Limb (tissue), 2 donors: ENCODE data around the gene MACROH2A1.
A peak's percentile ranks its signal among the peaks of the same experiment; 100 is the strongest.

Source experiments
- DNase-seq, 2 donors: peaks; one replicate each; pipeline ENCODE4 v3.0.0-alpha.2; 2016; ENCODE audit errors: extremely low spot score in 2 of 2

Gene MACROH2A1

GRCh38 chr5:135398855-135399793, at the start of gene MACROH2A1:
Gene MACROH2A1 (minus strand): TSS chr5:135399231. CDS start chr5:135389093, 10,138 bp downstream.
- DNase-seq = peak; percentile 83 to 92

- no peak for DNase-seq
These were observed 49.2 kb upstream of the MACROH2A1 start for GRCh38 chr5:135448071-135448739.

GRCh38 chr5:135447298-135447929, 48.4 kb upstream of the MACROH2A1 start, which contains the start of gene DCANP1:
Gene DCANP1 (minus strand): TSS chr5:135447348. CDS start chr5:135447108, 240 bp downstream.
- no peak for DNase-seq

- peak in 1 of 2 donors; percentile 39 for DNase-seq
These were observed 47.6 kb upstream of the MACROH2A1 start for GRCh38 chr5:135446615-135447014.

- DNase-seq = peak in 1 of 2 donors; percentile 26
These were observed 47.2 kb upstream of the MACROH2A1 start for GRCh38 chr5:135446206-135446605.

- DNase-seq = peak in 1 of 2 donors; percentile 27
These were observed 46.4 kb upstream of the MACROH2A1 start for GRCh38 chr5:135445306-135445985.

- peak in 1 of 2 donors; percentile 23 for DNase-seq
These were observed 45.9 kb upstream of the MACROH2A1 start for GRCh38 chr5:135444881-135445280.

GRCh38 chr5:135444360-135444759, 45.3 kb upstream of the MACROH2A1 start:
- DNase-seq = peak in 1 of 2 donors; percentile 33

- peak in 1 of 2 donors; percentile 72 for DNase-seq
These were observed 44.3 kb upstream of the MACROH2A1 start for GRCh38 chr5:135443161-135443960.

GRCh38 chr5:135442431-135443160, 43.6 kb upstream of the MACROH2A1 start:
- DNase-seq = peak in 1 of 2 donors; percentile 49

GRCh38 chr5:135441919-135442318, 42.9 kb upstream of the MACROH2A1 start:
- peak in 1 of 2 donors; percentile 28 for DNase-seq

GRCh38 chr5:135441350-135441831, 42.4 kb upstream of the MACROH2A1 start:
- DNase-seq = peak in 1 of 2 donors; percentile 61

- peak in 1 of 2 donors; percentile 20 for DNase-seq
These were observed 41.9 kb upstream of the MACROH2A1 start for GRCh38 chr5:135440916-135441315.

- peak in 1 of 2 donors; percentile 55 for DNase-seq
These were observed 40.5 kb upstream of the MACROH2A1 start for GRCh38 chr5:135439231-135440205.

GRCh38 chr5:135438636-135439221, 39.7 kb upstream of the MACROH2A1 start:
- DNase-seq = peak in 1 of 2 donors; percentile 54

- peak in 1 of 2 donors; percentile 84 for DNase-seq
These were observed 38.9 kb upstream of the MACROH2A1 start for GRCh38 chr5:135437796-135438560.

- peak in 1 of 2 donors; percentile 43 for DNase-seq
These were observed 38.4 kb upstream of the MACROH2A1 start for GRCh38 chr5:135437422-135437795.
